SH-SY5Y (cell line): ENCODE measurements around the gene WFDC12.

ENCODE experiments used
- GATA2 ChIP-seq: IDR thresholded peaks from 2 replicates; pipeline ENCODE4 v1.6.1; 2011; ENCODE audit warnings: mild to moderate bottlenecking, low read depth, low read length
- GATA3 ChIP-seq: IDR thresholded peaks from 2 replicates; pipeline ENCODE4 v1.6.1; 2011; ENCODE audit warnings: low read depth, mild to moderate bottlenecking, low read length, moderate library complexity

- no peak for TF ChIP-seq GATA2
- no peak for TF ChIP-seq GATA3
Observed at GRCh38 chr20:45136911-45137310, 12.6 kb upstream of the WFDC12 start.
